Activated CD8-positive, alpha-beta T cell treated with anti-CD3 and anti-CD28 coated beads for 36 hours (primary cell): ENCODE data around the gene OR4D2. TPM values are rescaled to one million over a fixed set of nuclear protein-coding genes. Genes with fewer than 3 reads are reported as not detected.

ENCODE experiments used
- ATAC-seq: fragments of 200-7000 bp; cut with Tn5 transposase; one replicate; pipeline ENCODE4 v1.10.0; 2021; ENCODE audit warnings: mild to moderate bottlenecking, moderate library complexity
- CTCF ChIA-PET: fragments of 350-600 bp; sonication (Branson Sonifier 250); formaldehyde crosslinking; loops from one replicate; lab custom pipeline; 2021; ENCODE audit warnings: antibody characterized with exemption; lab: Charles Lee
- POLR2A ChIA-PET: fragments of 350-600 bp; sonication (Branson Sonifier 250); formaldehyde crosslinking; loops from one replicate; lab custom pipeline; 2021; ENCODE audit warnings: antibody characterized with exemption; lab: Charles Lee
- DNase-seq: peaks from one replicate; pipeline ENCODE4 v3.0.0-alpha.2; 2020
- H3K27ac Mint-ChIP-seq: one replicate; pipeline ENCODE4 v1.8.0; 2021; ENCODE audit warnings: mild to moderate bottlenecking, mixed read lengths
- H3K27me3 Mint-ChIP-seq: one replicate; pipeline ENCODE4 v1.8.0; 2021; ENCODE audit warnings: mixed read lengths
- H3K36me3 Mint-ChIP-seq: one replicate; pipeline ENCODE4 v1.8.0; 2021; ENCODE audit warnings: low read depth, mixed read lengths
- H3K4me1 Mint-ChIP-seq: one replicate; pipeline ENCODE4 v1.8.0; 2021; ENCODE audit warnings: low read depth, mixed read lengths
- H3K4me3 Mint-ChIP-seq: one replicate; pipeline ENCODE4 v1.8.0; 2021; ENCODE audit warnings: mild to moderate bottlenecking, moderate library complexity, mixed read lengths
- H3K9me3 Mint-ChIP-seq: one replicate; pipeline ENCODE4 v1.8.0; 2021; ENCODE audit warnings: mixed read lengths
- CTCF ChIP-seq: fragments of 200-600 bp; IDR thresholded peaks from one replicate; pipeline ENCODE4 v1.8.0; 2022; ENCODE audit warnings: antibody characterized with exemption, mild to moderate bottlenecking
- intact Hi-C: fragments of 100-400 bp; cut with micrococcal nuclease; formaldehyde crosslinking; loops from one replicate; pipeline ENCODE4 v1.10.0; 2022
- total RNA-seq, 2 experiments: library from RNA; stranded (reverse); gene quantifications; one replicate each; pipeline ENCODE4 v1.2.3, GENCODE V29; 2021

OR4D2 gene
- total RNA-seq, 2 experiments from 2014 or later = not detected

- ChIA-PET POLR2A (interaction anchor here (0.8 kb wide), 1 partner anchor 44 kb away, joined by 3 read pairs; no protein-coding TSS in a partner anchor), CTCF (interaction anchor here (1.6 kb wide), 1 partner anchor 10 kb away, joined by 9 read pairs; no protein-coding TSS in a partner anchor)
- DNase-seq (no peak), ATAC-seq (no peak)
- H3K4me3 Mint-ChIP-seq = no peak overlapping the region
- H3K27ac Mint-ChIP-seq = no peak overlapping the region
- no peaks in the 10 kb centered on the region for H3K9me3 Mint-ChIP-seq
- H3K27me3 Mint-ChIP-seq = no peaks in the 10 kb centered on the region
- H3K4me1 Mint-ChIP-seq = no peaks in the 10 kb centered on the region
- intact Hi-C loops = no loop called here
- no peak for TF ChIP-seq CTCF
- H3K36me3 Mint-ChIP-seq = no peaks in the 10 kb centered on the region
These were observed 15.0 kb downstream of the OR4D2 start for GRCh38 chr17:58181796-58182195.

- Mint-ChIP-seq H3K27ac (no peak overlapping the region), H3K4me1 (no peaks in the 10 kb centered on the region), H3K27me3 (no peaks in the 10 kb centered on the region), H3K36me3 (no peaks in the 10 kb centered on the region), H3K9me3 (no peaks in the 10 kb centered on the region), H3K4me3 (no peak overlapping the region)
- ATAC-seq (no peak), DNase-seq (no peak)
- CTCF ChIA-PET = no interaction called here
- POLR2A ChIA-PET = no interaction called here
- intact Hi-C loops = no loop called here
- no peak for TF ChIP-seq CTCF
These were observed 16.7 kb downstream of the OR4D2 start for GRCh38 chr17:58183514-58183913.

GRCh38 chr17:58184308-58184985, 17.7 kb downstream of the OR4D2 start:
- Mint-ChIP-seq H3K4me1 (no peaks in the 10 kb centered on the region), H3K9me3 (no peaks in the 10 kb centered on the region), H3K4me3 (no peak overlapping the region), H3K27ac (no peak overlapping the region), H3K36me3 (no peaks in the 10 kb centered on the region), H3K27me3 (no peaks in the 10 kb centered on the region)
- intact Hi-C loops = no loop called here
- ChIA-PET CTCF (interaction anchor here (1.1 kb wide), 1 partner anchor 14 kb away, joined by 4 read pairs; no protein-coding TSS in a partner anchor), POLR2A (no interaction called here)
- no peak for TF ChIP-seq CTCF
- no peak for DNase-seq
- no peak for ATAC-seq

GRCh38 chr17:58184986-58185761, 18.4 kb downstream of the OR4D2 start:
- ATAC-seq = no peak
- no peaks in the 10 kb centered on the region for H3K9me3 Mint-ChIP-seq
- no peak for TF ChIP-seq CTCF
- intact Hi-C loops = no loop called here
- ChIA-PET CTCF (interaction anchor here (1.1 to 1.3 kb wide), 2 partner anchors 13 to 14 kb away, joined by 4 to 6 read pairs; no protein-coding TSS in a partner anchor), POLR2A (no interaction called here)
- H3K27ac Mint-ChIP-seq = no peak overlapping the region
- no peak overlapping the region for H3K4me3 Mint-ChIP-seq
- DNase-seq = no peak
- H3K4me1 Mint-ChIP-seq = no peaks in the 10 kb centered on the region
- H3K36me3 Mint-ChIP-seq = no peaks in the 10 kb centered on the region
- peaks cover 6% of the 10 kb centered on the region for H3K27me3 Mint-ChIP-seq

- intact Hi-C loops = no loop called here
- Mint-ChIP-seq H3K4me3 (no peak overlapping the region), H3K27ac (no peak overlapping the region), H3K4me1 (no peaks in the 10 kb centered on the region), H3K27me3 (peaks cover 6% of the 10 kb centered on the region), H3K9me3 (no peaks in the 10 kb centered on the region), H3K36me3 (no peaks in the 10 kb centered on the region)
- TF ChIP-seq CTCF = no peak
- POLR2A ChIA-PET = no interaction called here
- CTCF ChIA-PET = interaction anchor here (1.3 kb wide), 1 partner anchor 14 kb away, joined by 6 read pairs; no protein-coding TSS in a partner anchor
- DNase-seq = no peak
- no peak for ATAC-seq
These were observed 19.8 kb downstream of the OR4D2 start for GRCh38 chr17:58186591-58186990.
